CD4-positive, alpha-beta T cell treated with Interferon alpha-2 for 1 hour (primary cell): ENCODE measurements around the gene BORCS5.

Source experiments
- DNase-seq, 2 donors: peaks; one replicate each; pipeline ENCODE4 v3.0.0-alpha.2; 2020 to 2022

The BORCS5 gene

DNA sequence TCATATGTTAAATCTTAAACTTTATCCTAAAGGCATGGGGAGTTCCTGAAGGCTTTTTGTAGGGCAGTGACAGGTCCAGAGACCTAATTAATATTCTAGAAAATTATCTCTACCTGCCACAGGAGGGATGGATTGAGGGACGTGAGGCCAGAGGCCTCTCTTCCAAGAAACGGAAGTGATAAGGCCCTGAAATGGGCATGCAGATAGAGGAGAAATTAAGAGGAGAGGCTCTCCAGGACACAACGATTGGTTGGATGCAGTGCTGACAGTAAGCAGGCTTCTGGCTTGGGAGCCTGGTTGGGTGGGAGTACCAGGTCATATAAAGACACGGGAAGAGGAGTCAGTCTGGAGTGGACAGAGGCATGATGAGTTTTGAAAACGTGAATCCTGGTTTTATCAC lies 3.1 kb upstream of the BORCS5 start:
- no peak for DNase-seq

DNA sequence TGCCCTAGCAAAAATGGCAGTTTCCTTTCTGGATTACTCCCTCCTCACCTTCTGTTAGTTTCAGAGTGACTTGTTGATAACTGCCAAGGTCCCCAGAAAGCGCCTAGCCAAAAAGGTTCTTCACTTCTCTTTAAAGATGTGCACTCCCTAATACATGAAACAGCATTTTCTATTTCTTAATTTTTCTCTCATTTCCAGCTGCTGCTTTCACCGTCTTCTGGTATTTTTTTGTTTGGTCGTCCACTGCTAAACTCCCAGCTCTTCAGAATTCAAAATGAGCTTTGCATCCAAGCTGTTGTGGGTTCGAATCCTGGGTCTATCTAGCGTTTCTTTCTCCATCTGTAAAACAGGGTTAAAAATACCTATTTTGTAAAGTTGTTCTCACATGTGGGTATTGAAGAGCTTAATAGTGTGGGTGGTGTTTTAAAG lies 397 bp upstream of the BORCS5 start:
- no peak for DNase-seq

- peak in 1 of 2 donors; percentile 53 for DNase-seq
Observed at GRCh38 chr12:12357719-12358461, 1.0 kb downstream of the BORCS5 start.

DNA sequence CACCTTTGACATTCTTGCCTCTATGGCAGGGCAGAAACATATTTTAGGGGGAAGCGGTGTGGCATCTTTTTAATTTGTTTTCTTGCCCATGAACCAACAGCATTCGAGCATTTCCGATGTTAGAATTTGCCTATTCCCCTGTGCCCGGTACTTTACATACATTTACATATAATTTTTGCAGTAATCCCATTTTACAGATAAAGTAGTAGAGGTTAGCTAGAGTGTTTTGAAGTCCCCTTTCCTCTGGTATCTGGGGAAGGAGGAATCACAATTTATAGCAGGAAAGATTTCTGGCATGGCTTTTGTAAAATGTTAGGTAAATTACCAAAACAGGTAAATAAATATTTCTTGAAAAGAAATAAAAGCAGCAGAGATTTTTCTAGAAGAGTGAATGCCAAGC lies 1.6 kb downstream of the BORCS5 start:
- DNase-seq = no peak

DNA sequence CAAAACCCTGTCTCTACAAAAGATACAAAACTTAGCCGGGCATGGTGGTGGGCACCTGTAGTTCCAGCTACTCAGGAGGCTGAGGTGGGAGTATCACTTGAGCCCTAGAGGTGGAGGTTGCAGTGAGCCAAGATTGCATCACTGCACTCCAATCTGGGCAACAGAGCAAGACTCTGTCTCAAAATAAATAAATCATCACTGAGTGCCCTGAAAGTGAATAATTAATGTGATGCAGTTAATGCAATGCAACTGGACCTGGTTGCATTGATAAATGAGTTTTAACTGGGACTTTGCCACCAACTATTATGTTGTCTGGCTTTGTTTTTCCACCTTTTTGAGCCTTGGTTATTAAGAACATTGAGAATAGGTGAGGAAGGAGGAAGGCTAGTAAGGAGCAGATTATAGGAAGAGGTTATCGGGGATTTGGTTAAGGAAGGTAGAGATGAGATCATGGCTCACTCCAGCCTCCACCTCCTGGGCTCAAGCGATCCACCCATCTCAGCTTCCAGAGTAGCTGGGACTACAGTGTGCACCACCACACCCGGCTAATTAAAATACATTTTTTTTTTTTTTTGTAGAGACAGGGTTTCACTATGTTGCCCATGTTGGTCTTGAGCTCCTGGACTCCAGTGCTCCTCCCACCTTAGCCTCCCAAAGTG lies 8.0 kb downstream of the BORCS5 start:
- DNase-seq = no peak

DNA sequence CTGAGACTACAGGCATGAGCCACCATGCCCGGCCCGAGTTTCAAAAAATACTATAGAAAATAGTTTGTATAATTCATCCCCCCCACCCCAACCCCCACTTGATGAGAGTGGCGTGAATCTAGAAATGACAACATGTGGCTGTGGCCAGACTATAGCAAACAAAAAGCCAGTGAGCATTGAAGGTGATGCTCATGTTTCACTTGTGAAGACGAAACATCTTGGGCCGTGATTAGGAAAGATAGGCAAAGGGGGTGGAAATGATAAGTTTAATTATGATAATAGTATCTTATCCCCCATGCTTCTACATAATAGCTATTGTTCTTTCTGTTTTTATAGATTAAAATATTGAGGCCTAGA lies 8.5 kb downstream of the BORCS5 start:
- DNase-seq = no peak

DNA sequence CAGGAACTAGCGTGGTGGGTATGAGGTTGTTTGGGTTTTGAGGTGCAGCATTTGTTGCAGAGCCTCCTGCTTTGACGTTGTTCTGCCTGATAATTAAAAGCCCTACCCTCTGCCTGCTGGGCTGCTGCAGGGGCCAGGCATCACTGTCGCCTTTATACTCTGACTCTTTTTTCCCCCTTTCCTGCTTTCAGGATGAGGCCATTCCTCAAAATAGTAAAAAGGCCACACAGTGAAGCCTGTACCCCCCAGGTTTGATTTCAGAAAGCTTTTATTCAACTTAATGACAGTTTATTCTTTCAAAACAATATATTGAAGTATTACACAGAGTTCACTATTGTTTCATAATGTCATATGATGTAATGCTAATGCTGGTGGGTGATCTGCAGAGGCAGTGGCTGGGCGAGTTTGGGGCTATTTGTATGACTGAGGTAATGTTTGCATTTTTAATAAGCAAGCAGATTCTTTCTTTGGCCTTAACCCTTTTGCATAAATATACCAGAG lies 9.1 kb downstream of the BORCS5 start:
- no peak for DNase-seq

- DNase-seq = no peak
Observed at GRCh38 chr12:12366701-12367481, 10.0 kb downstream of the BORCS5 start.

DNA sequence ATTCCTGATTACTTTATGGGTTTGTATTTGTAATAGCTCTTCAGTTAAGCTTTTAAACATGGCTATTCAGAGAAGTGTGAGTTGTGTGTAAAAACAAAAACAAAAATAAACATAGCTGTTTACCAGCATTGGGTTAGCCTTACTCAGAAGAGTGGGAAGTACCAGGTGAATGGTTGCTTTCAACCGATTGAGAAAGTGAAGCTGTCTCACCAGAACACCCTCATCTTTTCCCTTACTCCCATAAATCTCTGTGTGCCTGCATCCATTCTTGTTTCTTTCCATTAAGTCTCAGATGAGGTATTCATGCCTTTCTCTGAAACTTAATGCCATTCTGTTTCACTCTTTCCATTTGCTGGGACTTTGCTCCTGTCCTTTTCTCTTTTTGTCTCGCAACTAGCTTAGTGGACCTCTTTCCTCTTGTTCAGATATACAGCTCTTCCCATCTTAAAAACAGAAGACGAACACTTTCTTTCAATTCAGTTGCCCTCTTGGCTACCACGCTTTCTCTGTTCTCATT lies 10.7 kb downstream of the BORCS5 start:
- no peak for DNase-seq

DNA sequence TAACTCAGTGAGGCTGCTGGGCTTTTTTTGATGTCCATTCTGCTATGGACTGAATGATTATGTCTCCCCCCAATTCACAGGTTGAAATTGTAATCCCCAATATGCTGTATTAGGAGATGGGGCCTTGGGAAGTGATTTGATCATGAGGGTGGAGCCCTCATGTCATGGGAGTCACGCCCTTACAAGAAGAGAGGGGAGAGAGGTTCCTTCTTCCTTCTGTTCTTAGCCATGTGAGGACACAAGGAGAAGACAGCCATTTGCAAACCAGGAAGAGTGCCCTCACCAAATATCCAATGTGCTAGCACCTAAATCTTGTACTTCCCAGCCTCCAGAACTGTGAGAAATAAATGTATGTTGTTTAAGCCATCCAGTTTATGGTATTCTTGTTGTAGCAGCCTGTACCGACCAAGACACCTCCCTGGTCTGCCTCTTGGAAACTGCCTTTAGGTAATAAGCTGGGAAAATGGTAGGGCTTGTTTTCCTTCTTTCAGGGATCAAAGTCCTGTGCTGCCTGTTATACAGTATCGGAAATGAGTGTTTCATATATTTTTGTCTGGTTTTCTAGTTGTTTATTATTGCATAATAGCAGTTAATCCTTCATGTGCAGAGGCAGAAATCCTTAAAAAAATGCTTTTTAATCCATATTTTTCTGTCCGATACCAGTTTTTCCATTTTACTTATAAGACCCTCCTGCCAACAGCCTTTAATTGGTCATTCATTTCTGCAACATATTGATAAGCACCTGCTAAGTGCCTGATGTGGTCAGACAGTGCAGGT lies 16.3 kb downstream of the BORCS5 start:
- no peak for DNase-seq

DNA sequence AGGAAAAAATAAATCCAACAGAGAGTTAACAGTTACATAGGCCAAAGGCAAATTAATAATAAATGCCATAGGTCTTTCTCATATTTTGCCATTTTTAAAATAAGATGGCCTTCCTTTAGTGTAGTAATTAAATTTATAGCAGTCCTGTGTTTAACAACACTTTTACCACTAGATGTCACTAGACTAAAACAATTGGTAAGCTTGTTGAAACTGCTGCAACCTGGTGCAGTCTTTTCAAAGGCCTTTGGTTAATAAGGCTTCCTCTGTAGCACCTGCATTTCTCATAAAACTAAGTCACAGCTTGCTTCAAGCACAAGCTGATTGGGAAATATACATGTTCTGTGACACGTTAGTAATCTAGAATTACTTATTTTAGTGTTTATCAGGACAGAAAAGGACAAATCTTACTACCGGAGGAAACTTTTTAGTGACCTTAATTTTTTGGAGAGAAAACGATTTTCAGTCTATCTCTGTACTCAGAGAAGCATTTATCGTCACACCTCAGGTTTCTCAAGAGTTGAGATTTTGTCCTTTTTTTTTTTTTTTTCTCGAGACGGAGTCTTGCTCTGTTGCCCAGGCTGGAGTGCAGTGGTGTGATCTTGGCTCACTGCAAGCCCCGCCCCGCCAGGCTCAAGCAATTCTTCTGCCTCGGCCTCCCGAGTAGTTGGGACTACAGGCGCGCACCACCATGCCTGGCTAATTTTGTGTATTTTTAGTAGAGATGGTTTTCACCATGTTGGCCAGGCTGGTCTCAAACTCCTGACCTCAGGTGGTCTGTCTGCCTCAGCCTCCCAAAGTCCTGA lies 20.0 kb downstream of the BORCS5 start:
- DNase-seq = peak; percentile 57 to 87

DNA sequence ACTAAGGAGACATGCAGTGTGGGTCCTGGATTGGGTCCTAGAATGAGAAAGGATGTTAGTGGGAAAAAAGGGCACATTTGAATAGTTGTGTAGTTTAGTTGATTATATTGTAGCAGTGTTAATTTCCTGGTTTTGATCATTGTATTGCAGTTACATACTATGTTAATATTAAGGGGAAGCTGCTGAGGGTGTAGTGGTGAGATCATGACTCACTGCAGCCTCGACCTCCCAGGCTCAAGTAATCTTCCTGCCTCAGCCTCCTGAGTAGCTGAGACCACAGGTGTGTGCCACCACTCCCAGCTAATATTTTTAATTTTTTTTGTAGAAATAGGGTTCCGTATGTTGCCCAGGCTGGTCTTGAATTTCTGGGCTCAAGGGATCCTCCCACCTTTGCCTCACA lies 21.7 kb downstream of the BORCS5 start:
- DNase-seq = no peak

GRCh38 chr12:12379831-12380730 lies 23.2 kb downstream of the BORCS5 start:
- DNase-seq = peak; percentile 71 to 89

GRCh38 chr12:12380949-12381593 lies 24.2 kb downstream of the BORCS5 start:
- DNase-seq = no peak

DNA sequence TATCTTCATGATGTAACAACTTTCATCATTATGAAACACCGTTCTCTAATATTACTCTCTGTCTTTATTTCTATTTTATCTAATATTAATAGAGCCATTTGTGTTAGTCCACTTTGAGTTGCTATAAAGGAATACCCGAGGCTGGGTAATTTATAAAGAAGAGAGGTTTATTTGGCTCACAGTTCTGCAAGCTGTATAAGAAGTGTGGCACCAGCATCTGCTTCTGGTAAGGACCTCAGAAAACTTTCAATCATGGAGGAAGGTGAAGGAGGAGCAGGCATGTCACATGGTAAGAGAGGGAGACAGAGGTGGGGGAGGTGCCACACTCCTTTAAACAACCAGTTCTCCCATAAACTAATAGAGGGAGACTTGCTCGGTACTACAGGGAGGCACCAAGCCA lies 25.1 kb downstream of the BORCS5 start:
- no peak for DNase-seq

DNA sequence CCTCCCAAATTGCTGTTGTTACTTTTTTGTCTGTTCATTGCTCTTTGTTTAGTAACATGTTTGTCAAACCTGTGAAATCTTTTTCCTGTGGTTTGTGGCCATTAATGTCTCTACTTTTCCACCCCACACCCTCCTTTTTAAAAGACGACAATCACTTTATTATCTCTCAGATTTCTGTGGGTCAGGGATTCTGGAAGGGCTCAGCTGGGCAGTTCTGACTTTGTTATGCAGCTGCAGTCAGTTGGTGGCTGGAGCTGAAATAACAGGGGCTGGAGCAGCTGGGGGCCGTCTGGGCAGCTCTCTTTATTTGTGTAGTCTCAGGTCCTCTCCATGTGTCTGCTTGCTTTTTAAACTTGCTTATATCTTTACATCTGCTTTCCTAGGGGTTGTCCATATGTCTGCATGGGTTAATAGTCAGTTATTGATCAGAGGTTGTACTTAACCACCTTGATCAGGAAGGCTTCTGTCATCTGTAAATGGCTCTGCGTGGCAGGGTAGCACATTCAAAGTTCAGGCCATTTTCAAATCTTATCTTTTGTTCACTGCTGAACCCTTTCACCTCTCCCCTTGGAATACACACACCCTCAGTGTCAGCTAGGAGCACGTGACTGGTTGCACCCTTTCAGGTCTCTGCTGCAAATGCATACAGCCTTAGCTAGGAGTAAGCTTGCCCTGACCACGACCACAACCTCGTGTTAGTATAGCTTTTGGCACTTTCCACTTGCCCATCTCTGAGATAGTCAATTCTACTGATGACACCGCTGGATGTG lies 27.9 kb downstream of the BORCS5 start:
- DNase-seq = peak in 1 of 2 donors; percentile 57

DNA sequence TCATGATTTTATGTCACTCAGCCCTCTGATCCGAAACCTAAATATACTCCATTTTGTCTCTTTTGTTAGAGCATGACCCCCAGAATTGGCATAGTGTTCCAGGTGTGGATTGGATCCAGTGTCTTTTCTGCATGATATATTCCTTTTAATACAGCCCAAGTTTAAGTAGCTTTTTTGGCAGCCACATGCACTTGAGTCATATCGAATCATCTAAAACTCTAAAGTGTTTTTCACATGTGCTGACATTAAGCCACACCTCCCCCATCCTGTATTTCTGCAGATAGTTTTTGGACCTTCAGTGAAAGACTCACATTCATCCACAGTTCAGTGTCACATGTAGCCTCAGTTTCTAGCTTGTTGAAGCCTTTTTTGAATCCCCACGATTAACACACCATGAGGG lies 30.6 kb downstream of the BORCS5 start:
- DNase-seq = no peak

- DNase-seq = no peak
Observed at GRCh38 chr12:12392413-12392812, 35.5 kb downstream of the BORCS5 start.

GRCh38 chr12:12393171-12393570 lies 36.3 kb downstream of the BORCS5 start:
- no peak for DNase-seq
